HepG2 (cell line): Measurements from ENCODE around the gene ZNF691. TPM values are rescaled to one million over a fixed set of nuclear protein-coding genes. Genes with fewer than 3 reads are reported as not detected.
A peak's percentile ranks its signal among the peaks of the same experiment; 100 is the strongest.

Source experiments
- ATAC-seq: fragments of 200-7000 bp; cut with Tn5 transposase; 3 replicates; pipeline ENCODE4 v1.9.1; 2020; ENCODE audit warnings: mild to moderate bottlenecking, moderate library complexity
- BruUV-seq: library from RNA; stranded (reverse); fragments of 400-500 nt; replicated peaks from 2 replicates; lab custom pipeline; 2021; lab: Mats Ljungman, UMichigan
- CTCF ChIA-PET: fragments of 300-600 bp; formaldehyde crosslinking; extraction: SDS; loops from one replicate; lab custom pipeline; 2021; ENCODE audit warnings: low total read pairs, inconsistent platforms, low intra/inter-chr PET ratio; lab: Yijun Ruan, JAX
- POLR2A ChIA-PET: fragments of 350-600 bp; sonication (Branson Sonifier 250); formaldehyde crosslinking; loops from one replicate; lab custom pipeline; 2020; ENCODE audit warnings: antibody characterized with exemption, inconsistent platforms; lab: Yijun Ruan, JAX
- DNase-seq: peaks from one replicate; pipeline ENCODE4 v3.0.0-alpha.2; 2015; ENCODE audit warnings: low spot score
- FAIRE-seq: peaks from 3 replicates; lab custom pipeline; 2011; peaks lifted over from hg19 to GRCh38; lab: Jason Lieb, UNC
- H2AFZ ChIP-seq: one replicate; pipeline ENCODE4 v1.6.1; 2011; ENCODE audit warnings: low read length, inconsistent platforms
- H3K27ac ChIP-seq: fragments of 300-600 bp; 3 replicates; pipeline ENCODE4 v1.8.0; 2011; ENCODE audit warnings: mixed run types, mild to moderate bottlenecking, mixed read lengths, low read length, inconsistent platforms; ENCODE audit not compliant: insufficient read depth; ENCODE audit errors: extremely low read length
- H3K27me3 ChIP-seq, 2 experiments: fragments of 200-600 bp in 1 of 2; 2 replicates in 1 of 2; 3 replicates in 1 of 2; pipeline versions ENCODE4 v1.6.0 to v1.8.0; 2011; ENCODE audit warnings: low read length in 2 of 2, mild to moderate bottlenecking in 2 of 2, moderate library complexity in 2 of 2, inconsistent platforms in 1 of 2; ENCODE audit not compliant: insufficient read depth in 2 of 2, control insufficient read depth in 1 of 2
- H3K36me3 ChIP-seq, 2 experiments: fragments of 200-600 bp in 1 of 2; replicated peaks in 1 of 2; 2 replicates in 1 of 2; 3 replicates in 1 of 2; pipeline versions ENCODE4 v1.5.1 to v1.8.0; 2011; ENCODE audit warnings: low read length in 2 of 2, inconsistent platforms in 1 of 2; ENCODE audit not compliant: insufficient read depth in 2 of 2, control insufficient read depth in 1 of 2
- H3K4me1 ChIP-seq: 2 replicates; pipeline ENCODE4 v1.5.1; 2012; ENCODE audit warnings: low read length, inconsistent platforms; ENCODE audit not compliant: insufficient read depth
- H3K4me2 ChIP-seq: 2 replicates; pipeline ENCODE4 v1.6.0; 2011; ENCODE audit warnings: low read depth, low read length, inconsistent platforms
- H3K4me3 ChIP-seq, 3 experiments: fragments of 200-600 bp in 1 of 3; sonication (generic), shearing (Covaris generic) in 1 of 3; replicated peaks in 1 of 3; 2 replicates each; pipeline ENCODE4 v1.5.1; 2011 to 2016; ENCODE audit warnings: low read length in 3 of 3, inconsistent platforms in 2 of 3, low read depth in 2 of 3, mild to moderate bottlenecking in 2 of 3, control low read depth in 1 of 3, mixed read lengths in 1 of 3; ENCODE audit not compliant: insufficient read depth in 1 of 3
- H3K79me2 ChIP-seq: one replicate; pipeline ENCODE4 v1.6.1; 2011; ENCODE audit warnings: low read length, inconsistent platforms; ENCODE audit not compliant: insufficient read depth
- H3K9ac ChIP-seq: 2 replicates; pipeline ENCODE4 v1.6.0; 2011; ENCODE audit warnings: mild to moderate bottlenecking, low read depth, low read length, inconsistent platforms; ENCODE audit not compliant: insufficient read depth
- H3K9me3 ChIP-seq: 2 replicates; pipeline ENCODE4 v1.5.1; 2012; ENCODE audit warnings: mild to moderate bottlenecking, low read length
- H4K20me1 ChIP-seq: 2 replicates; pipeline ENCODE4 v1.6.0; 2011; ENCODE audit warnings: inconsistent platforms, mild to moderate bottlenecking, low read length, moderate library complexity; ENCODE audit not compliant: insufficient read depth
- ARNT2 ChIP-seq: sonication (generic); formaldehyde crosslinking; IDR thresholded peaks from 2 replicates; pipeline ENCODE4 v1.8.0; 2022; ENCODE audit warnings: mild to moderate bottlenecking, low read depth, missing genetic modification reagents, moderate library complexity
- BORCS8-MEF2B ChIP-seq: sonication (generic); formaldehyde crosslinking; IDR thresholded peaks from 2 replicates; pipeline ENCODE4 v1.8.0; 2022; ENCODE audit warnings: mild to moderate bottlenecking, missing genetic modification reagents
- CREB3 ChIP-seq: sonication (generic); formaldehyde crosslinking; IDR thresholded peaks from 2 replicates; pipeline ENCODE4 v1.5.0; 2020; ENCODE audit warnings: missing genetic modification reagents
- EHMT2 ChIP-seq: fragments of 200-600 bp; sonication (generic); IDR thresholded peaks from 2 replicates; pipeline ENCODE4 v1.7.0; 2017; ENCODE audit warnings: antibody characterized with exemption, low read depth, low read length, borderline replicate concordance
- FOXC1 ChIP-seq: sonication (generic); formaldehyde crosslinking; IDR thresholded peaks from 2 replicates; pipeline ENCODE4 v1.8.0; 2022; ENCODE audit warnings: mild to moderate bottlenecking, missing genetic modification reagents, borderline replicate concordance
- MEIS1 ChIP-seq: sonication (generic); formaldehyde crosslinking; IDR thresholded peaks from 2 replicates; pipeline ENCODE4 v1.9.0; 2021; ENCODE audit warnings: mild to moderate bottlenecking, missing genetic modification reagents, moderate library complexity, borderline replicate concordance
- MYC ChIP-seq: sonication (generic); formaldehyde crosslinking; IDR thresholded peaks from 2 replicates; pipeline ENCODE4 v1.9.0; 2021; ENCODE audit warnings: missing genetic modification reagents, borderline replicate concordance
- PRDM4 ChIP-seq: sonication (generic); formaldehyde crosslinking; IDR thresholded peaks from 2 replicates; pipeline ENCODE4 v1.9.0; 2021; ENCODE audit warnings: missing genetic modification reagents, borderline replicate concordance
- TBL1XR1 ChIP-seq: fragments of 150-350 bp; IDR thresholded peaks from 2 replicates; pipeline ENCODE4 v1.6.1; 2014; ENCODE audit warnings: borderline replicate concordance, low read length; ENCODE audit not compliant: partially characterized antibody
- TEAD3 ChIP-seq: optimal IDR thresholded peaks from 2 replicates; pipeline ENCODE3; 2016; ENCODE audit warnings: borderline replicate concordance
- ZNF224 ChIP-seq: sonication (generic); formaldehyde crosslinking; IDR thresholded peaks from 2 replicates; pipeline ENCODE4 v1.5.0; 2020; ENCODE audit warnings: mild to moderate bottlenecking, missing genetic modification reagents
- ZNF274 ChIP-seq: sonication (generic); formaldehyde crosslinking; IDR thresholded peaks from 2 replicates; pipeline ENCODE4 v1.5.1; 2020; ENCODE audit warnings: mild to moderate bottlenecking, missing genetic modification reagents
- ZNF326 ChIP-seq: sonication (generic); formaldehyde crosslinking; IDR thresholded peaks from 2 replicates; pipeline ENCODE4 v1.4.0; 2020; ENCODE audit warnings: missing genetic modification reagents, borderline replicate concordance
- ZNF354B ChIP-seq: sonication (generic); formaldehyde crosslinking; IDR thresholded peaks from 2 replicates; pipeline ENCODE4 v1.8.0; 2022; ENCODE audit warnings: mild to moderate bottlenecking, missing genetic modification reagents
- ZNF562 ChIP-seq: sonication (generic); formaldehyde crosslinking; IDR thresholded peaks from 2 replicates; pipeline ENCODE4 v1.8.0; 2022; ENCODE audit warnings: missing genetic modification reagents, borderline replicate concordance
- ZNF704 ChIP-seq: sonication (generic); formaldehyde crosslinking; IDR thresholded peaks from 2 replicates; pipeline ENCODE4 v1.8.1; 2023; ENCODE audit warnings: mild to moderate bottlenecking, inconsistent platforms, moderate library complexity, missing genetic modification reagents, borderline replicate concordance
- WGBS: methylation state at CpG from one replicate; pipeline ENCODE4 v1.1.6; 2017; ENCODE audit warnings: low lambda C conversion rate; 5-methylcytosine and 5-hydroxymethylcytosine counted together
- in situ Hi-C: cut with HindIII; loops from 2 replicates; pipeline ENCODE4 v1.10.0; 2017; ENCODE audit warnings: low pct_unique_long_range_greater_than_20kb; ENCODE audit not compliant: extremely low pct_ligation_motif_present
- intact Hi-C: fragments of 100-400 bp; cut with micrococcal nuclease; formaldehyde crosslinking; loops from one replicate; pipeline ENCODE4 v1.10.0; 2022; ENCODE audit not compliant: unreplicated experiment
- polyA plus RNA-seq, 8 experiments: library from polyadenylated mRNA; depleted of rRNA in 3 of 8; stranded (reverse) in 7 of 8; unstranded in 1 of 8; fragments of >200 nt; fragmentation: Illumina TruSeq in 4 of 8; extraction: Trizol in 4 of 8; gene quantifications; 2 replicates each; pipeline versions ENCODE4 v1.2.1 to v1.2.3, GENCODE V29; 2011 to 2016; ENCODE audit warnings: low read depth in 4 of 8, missing spikeins in 1 of 8, mixed read lengths in 1 of 8; ENCODE audit not compliant: insufficient read depth in 1 of 8
- total RNA-seq, 5 experiments: library from RNA; depleted of rRNA; stranded (reverse); fragments of >200 nt; fragmentation: Illumina TruSeq; extraction: Trizol; gene quantifications; 2 replicates each; pipeline ENCODE4 v1.2.3, GENCODE V29; 2016; ENCODE audit warnings: low read depth in 1 of 5

ZNF691 gene
- total and polyA plus RNA-seq, 2 of the 13 experiments (the other 11 are each of a cell fraction or from before 2014, with no cell fraction given): 7.6 to 7.8 TPM

GRCh38 chr1:42860339-42861013, 14.1 kb downstream of the ZNF691 start:
- BruUV-seq: no TSS peak
- no peaks in the 10 kb centered on the region for H3K79me2 ChIP-seq
- H3K9me3 ChIP-seq: no peaks in the 10 kb centered on the region
- CTCF ChIA-PET: no interaction called here
- FAIRE-seq (peak; percentile 18), DNase-seq (no peak), ATAC-seq (peak; percentile 79)
- in situ Hi-C loops (no loop called here), intact Hi-C loops (no loop called here)
- no peak overlapping the region for H2AFZ ChIP-seq
- H3K4me2 ChIP-seq: no peak overlapping the region
- H3K4me3 ChIP-seq: no peak overlapping the region
- TF ChIP-seq CREB3 (no peak), ZNF354B (CRISPR knock-in tag) (no peak), TEAD3 (CRISPR knock-in tag) (no peak), ZNF274 (CRISPR knock-in tag) (no peak), BORCS8-MEF2B (CRISPR knock-in tag) (no peak), ZNF704 (CRISPR knock-in tag) (no peak), MEIS1 (CRISPR knock-in tag) (no peak), PRDM4 (CRISPR knock-in tag) (no peak), ZNF224 (CRISPR knock-in tag) (no peak), FOXC1 (CRISPR knock-in tag) (no peak), ZNF562 (CRISPR knock-in tag) (no peak), EHMT2 (no peak), MYC (no peak), ARNT2 (CRISPR knock-in tag) (no peak), ZNF326 (CRISPR knock-in tag) (no peak), TBL1XR1 (no peak)
- WGBS: 0% methylated on average over 4 of the region's 4 CpGs
- no peak overlapping the region for H3K27ac ChIP-seq
- no peaks in the 10 kb centered on the region; a peak in 1 of 5 replicates for H3K27me3 ChIP-seq
- no peaks in the 10 kb centered on the region for H3K36me3 ChIP-seq
- no peaks in the 10 kb centered on the region for H4K20me1 ChIP-seq
- POLR2A ChIA-PET: no interaction called here
- no peaks in the 10 kb centered on the region for H3K4me1 ChIP-seq
- H3K9ac ChIP-seq: no peak overlapping the region
